ENCODE measurements around the gene AIFM1. TPM values are rescaled to one million over a fixed set of nuclear protein-coding genes. Genes with fewer than 3 reads are reported as not detected.
A peak's percentile ranks its signal among the peaks of the same experiment; 100 is the strongest.

Gene AIFM1
- total and polyA plus RNA-seq, 2 donors (not counting 3 experiments of a cell fraction or from before 2014, with no cell fraction given), result 23.7 to 29.7 TPM

DNA sequence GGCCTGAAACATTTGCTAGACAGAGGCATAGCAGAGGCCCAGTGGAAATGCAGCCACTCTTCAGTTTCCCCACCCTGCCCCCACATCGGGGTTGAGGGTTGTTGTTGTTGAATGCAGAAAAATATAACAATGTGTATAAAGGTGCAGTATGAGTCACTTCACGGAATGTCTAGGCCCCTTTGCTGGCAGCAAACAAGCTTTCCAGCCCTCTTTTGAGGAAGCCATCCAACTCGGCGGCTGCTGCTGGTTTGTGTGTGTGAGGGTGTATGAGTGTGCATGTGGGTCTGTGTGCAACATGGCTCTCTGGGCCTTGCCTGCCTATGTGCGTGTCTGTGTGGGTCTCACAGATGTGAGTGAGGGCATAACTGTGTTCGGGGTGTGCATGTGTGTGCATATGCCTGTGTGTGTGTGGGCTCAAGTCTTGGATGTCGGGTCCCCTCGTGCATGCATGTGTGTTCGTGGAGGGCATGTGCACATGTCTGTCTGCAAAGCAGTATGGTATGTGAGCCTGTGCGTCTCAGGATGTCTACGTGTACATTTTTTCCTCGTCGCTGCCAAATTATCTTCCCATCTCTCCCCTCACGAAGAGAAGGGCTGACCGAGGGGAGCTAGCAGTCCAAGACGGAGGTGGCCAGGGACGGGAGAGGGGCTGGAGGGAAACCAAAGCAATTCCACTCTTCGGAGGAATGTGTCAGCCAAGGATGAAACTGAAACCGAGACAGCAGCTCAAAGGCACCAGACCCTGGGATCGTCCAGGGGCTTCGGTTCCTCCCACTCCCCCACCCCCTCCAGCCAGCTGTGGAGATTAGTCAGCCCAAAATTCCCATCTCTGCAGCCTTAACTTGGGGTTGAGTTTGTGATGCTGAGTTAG lies 47.0 kb downstream of the AIFM1 start:
- Histone ChIP-seq H4K20me1 (replicated peaks; ENCODE audit: control insufficient read depth, extremely low read depth, insufficient read depth, low read length) (no peaks in the 10 kb centered on the region), H3K27ac (ENCODE audit: insufficient read depth, low read depth, low read length) (peak overlapping the region; percentile 83), H3K79me2 (ENCODE audit: control insufficient read depth, insufficient read depth, low read length) (no peaks in the 10 kb centered on the region), H3K9me1 (replicated peaks; ENCODE audit: control insufficient read depth, extremely low read depth, insufficient read depth, low read length) (no peaks in the 10 kb centered on the region), H3K27me3 (ENCODE audit: control insufficient read depth in 2 of 2, insufficient read depth in 2 of 2, low read length in 2 of 2) (no peaks in the 10 kb centered on the region), H3K4me3 (replicated peaks in 1 of 3; ENCODE audit: insufficient read depth in 1 of 3, low read depth in 1 of 3, low read length in 3 of 3) (no peak overlapping the region), H3K4me1 (ENCODE audit: control insufficient read depth, extremely low read depth, insufficient read depth, low read length) (peaks cover 40% of the 10 kb centered on the region), H3K36me3 (ENCODE audit: control insufficient read depth in 2 of 2, extremely low read depth in 1 of 2, insufficient read depth in 2 of 2, low read length in 2 of 2) (no peaks in the 10 kb centered on the region), H3K4me2 (ENCODE audit: insufficient read depth, low read length) (peak overlapping the region; percentile 29), H3K9ac (replicated peaks; ENCODE audit: extremely low read depth, insufficient read depth, low read length) (peak overlapping the region; percentile 37), H3K9me3 (replicated peaks; ENCODE audit: control insufficient read depth, insufficient read depth, low read length) (no peaks in the 10 kb centered on the region), H2AFZ (ENCODE audit: low read depth, low read length) (no peak overlapping the region)
- intact Hi-C loops (cut with micrococcal nuclease) (loop anchor here (1.0 kb wide), 1 partner anchor 9 kb away; no protein-coding TSS in a partner anchor), dilution Hi-C loops (cut with MboI; ENCODE audit: extremely low pct_ligation_motif_present, low sequenced_read_pairs) (no loop called here)
- peak; percentile 88 for DNase-seq (ENCODE audit: low read depth, low spot score)
- no TSS peak for BruUV-seq (replicated peaks)
- TF ChIP-seq JUN (IDR thresholded peaks at IDR 0.05; ENCODE audit: borderline replicate concordance, insufficient read depth, insufficient read length, low read depth) (peak; percentile 73), FOS (IDR thresholded peaks at IDR 0.05; ENCODE audit: borderline replicate concordance, insufficient read depth, low read length) (peak; percentile 71), POLR2A (IDR thresholded peaks at IDR 0.05; ENCODE audit: low read depth, low read length) (no peak), POLR2AphosphoS5 (IDR thresholded peaks at IDR 0.05; ENCODE audit: insufficient read depth, low read depth, low read length) (peak; percentile 39), EZH2 (IDR thresholded peaks at IDR 0.05; ENCODE audit: borderline replicate concordance, low read depth, low read length, severe bottlenecking) (no peak), MYC (IDR thresholded peaks at IDR 0.05; ENCODE audit: low read depth, low read length) (no peak), GATA2 (IDR thresholded peaks at IDR 0.05; ENCODE audit: insufficient read depth, insufficient read length, low read depth, low read length) (no peak)
- TF ChIP-seq, protein P1, sequence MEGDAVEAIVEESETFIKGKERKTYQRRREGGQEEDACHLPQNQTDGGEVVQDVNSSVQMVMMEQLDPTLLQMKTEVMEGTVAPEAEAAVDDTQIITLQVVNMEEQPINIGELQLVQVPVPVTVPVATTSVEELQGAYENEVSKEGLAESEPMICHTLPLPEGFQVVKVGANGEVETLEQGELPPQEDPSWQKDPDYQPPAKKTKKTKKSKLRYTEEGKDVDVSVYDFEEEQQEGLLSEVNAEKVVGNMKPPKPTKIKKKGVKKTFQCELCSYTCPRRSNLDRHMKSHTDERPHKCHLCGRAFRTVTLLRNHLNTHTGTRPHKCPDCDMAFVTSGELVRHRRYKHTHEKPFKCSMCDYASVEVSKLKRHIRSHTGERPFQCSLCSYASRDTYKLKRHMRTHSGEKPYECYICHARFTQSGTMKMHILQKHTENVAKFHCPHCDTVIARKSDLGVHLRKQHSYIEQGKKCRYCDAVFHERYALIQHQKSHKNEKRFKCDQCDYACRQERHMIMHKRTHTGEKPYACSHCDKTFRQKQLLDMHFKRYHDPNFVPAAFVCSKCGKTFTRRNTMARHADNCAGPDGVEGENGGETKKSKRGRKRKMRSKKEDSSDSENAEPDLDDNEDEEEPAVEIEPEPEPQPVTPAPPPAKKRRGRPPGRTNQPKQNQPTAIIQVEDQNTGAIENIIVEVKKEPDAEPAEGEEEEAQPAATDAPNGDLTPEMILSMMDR (IDR thresholded peaks at IDR 0.05; ENCODE audit: extremely low read depth in 1 of 2, insufficient read depth in 1 of 2, low read depth in 1 of 2, low read length in 2 of 2), result no peak
- TF ChIP-seq, protein P2, sequence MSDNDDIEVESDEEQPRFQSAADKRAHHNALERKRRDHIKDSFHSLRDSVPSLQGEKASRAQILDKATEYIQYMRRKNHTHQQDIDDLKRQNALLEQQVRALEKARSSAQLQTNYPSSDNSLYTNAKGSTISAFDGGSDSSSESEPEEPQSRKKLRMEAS (IDR thresholded peaks at IDR 0.05; ENCODE audit: insufficient read depth, insufficient read length), result no peak
- POLR2A ChIA-PET, result interaction anchor here (0.6 kb wide), 1 partner anchor 17 kb away, joined by 7 read pairs; no protein-coding TSS in a partner anchor
- CTCF ChIA-PET, result interaction anchor here (1.0 to 5.7 kb wide), 9 partner anchors 9 to 74 kb away, joined by 3 to 65 read pairs (median 5); partner anchors contain the start of genes AIFM1 and ELF4
- FAIRE-seq, result peak; percentile 98

All from endothelial cell of umbilical vein (primary cell).